ENCODE measurements around the gene MMP3. TPM values are rescaled to one million over a fixed set of nuclear protein-coding genes. Genes with fewer than 3 reads are reported as not detected.

The MMP3 gene
- total RNA-seq, 1 donor from 2014 or later = not detected

DNA sequence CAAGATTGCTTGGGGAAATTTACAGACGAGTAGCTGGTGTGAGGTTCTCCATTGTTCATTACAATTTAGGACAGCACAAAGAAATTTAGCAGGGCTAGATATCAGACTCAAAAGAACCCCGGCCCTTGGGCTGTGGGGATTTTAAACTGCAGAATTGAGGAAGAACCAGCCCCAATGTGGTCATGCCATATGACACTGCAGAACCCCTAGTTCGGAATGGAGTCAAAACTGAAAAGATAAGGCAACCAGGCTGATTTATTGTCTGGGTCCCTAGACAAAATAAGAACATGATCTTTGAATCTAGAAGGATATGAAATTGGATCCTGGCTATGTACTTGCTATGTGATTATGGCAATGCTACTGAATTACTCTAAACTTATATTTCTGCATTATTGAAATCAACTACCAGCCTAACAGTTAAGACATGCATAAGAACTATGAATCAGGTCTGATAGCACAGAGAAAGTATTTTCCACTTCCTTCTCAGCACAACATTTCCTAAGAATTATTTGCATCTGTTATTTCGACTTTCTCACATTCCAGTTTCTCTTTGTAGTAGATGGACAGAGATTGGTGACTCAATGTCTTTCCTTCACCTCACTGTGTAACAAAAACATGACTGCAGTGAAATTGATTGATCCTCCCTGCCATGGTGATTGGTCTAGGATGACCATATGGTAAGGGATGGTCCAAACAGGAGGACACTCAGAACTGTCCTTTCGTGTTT lies 13.2 kb downstream of the MMP3 start:
- Mint-ChIP-seq H3K4me1 (ENCODE audit: low read depth, unreplicated experiment) (no peaks in the 10 kb centered on the region), H3K27me3 (ENCODE audit: unreplicated experiment) (no peaks in the 10 kb centered on the region)
- no peak for DNase-seq

DNA sequence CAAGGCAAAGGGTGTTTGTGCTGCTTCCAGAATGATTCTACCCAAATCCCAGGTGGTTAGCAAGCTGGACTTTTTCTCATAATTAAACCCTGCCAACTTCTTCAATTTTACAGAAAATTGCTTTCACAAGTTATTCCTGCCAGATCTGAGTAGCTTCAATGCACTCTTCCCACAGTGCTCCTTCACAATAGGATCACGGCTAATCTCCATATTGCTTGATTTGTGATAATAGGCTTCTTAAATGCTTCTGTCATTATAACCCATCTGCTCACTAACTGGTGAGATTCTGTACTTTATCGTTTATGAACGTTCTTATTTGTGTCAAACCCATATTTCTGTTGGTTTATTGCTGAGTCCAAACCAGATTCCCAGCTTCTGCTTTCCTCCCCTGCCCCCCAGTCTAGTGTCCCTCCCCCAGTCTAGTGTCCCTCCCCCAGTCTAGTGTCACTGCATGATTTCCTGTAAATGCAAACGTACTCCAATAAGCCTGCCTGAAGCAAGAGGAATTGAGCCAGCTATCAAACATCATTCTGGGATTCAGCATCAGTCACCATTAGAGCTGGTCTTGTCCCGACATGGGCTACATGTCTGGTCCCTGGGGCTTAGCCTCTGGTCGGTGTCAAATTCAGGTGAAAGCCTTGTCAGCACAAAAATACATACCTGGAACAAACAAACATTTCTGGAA lies 14.0 kb downstream of the MMP3 start:
- no peak for DNase-seq
- Mint-ChIP-seq H3K27ac (ENCODE audit: unreplicated experiment) (no peak overlapping the region), H3K9me3 (ENCODE audit: unreplicated experiment) (no peaks in the 10 kb centered on the region), H3K36me3 (ENCODE audit: unreplicated experiment) (no peaks in the 10 kb centered on the region), H3K27me3 (ENCODE audit: unreplicated experiment) (no peaks in the 10 kb centered on the region), H3K4me1 (ENCODE audit: low read depth, unreplicated experiment) (no peaks in the 10 kb centered on the region), H3K4me3 (ENCODE audit: unreplicated experiment) (no peak overlapping the region)
- TF ChIP-seq, protein P1, sequence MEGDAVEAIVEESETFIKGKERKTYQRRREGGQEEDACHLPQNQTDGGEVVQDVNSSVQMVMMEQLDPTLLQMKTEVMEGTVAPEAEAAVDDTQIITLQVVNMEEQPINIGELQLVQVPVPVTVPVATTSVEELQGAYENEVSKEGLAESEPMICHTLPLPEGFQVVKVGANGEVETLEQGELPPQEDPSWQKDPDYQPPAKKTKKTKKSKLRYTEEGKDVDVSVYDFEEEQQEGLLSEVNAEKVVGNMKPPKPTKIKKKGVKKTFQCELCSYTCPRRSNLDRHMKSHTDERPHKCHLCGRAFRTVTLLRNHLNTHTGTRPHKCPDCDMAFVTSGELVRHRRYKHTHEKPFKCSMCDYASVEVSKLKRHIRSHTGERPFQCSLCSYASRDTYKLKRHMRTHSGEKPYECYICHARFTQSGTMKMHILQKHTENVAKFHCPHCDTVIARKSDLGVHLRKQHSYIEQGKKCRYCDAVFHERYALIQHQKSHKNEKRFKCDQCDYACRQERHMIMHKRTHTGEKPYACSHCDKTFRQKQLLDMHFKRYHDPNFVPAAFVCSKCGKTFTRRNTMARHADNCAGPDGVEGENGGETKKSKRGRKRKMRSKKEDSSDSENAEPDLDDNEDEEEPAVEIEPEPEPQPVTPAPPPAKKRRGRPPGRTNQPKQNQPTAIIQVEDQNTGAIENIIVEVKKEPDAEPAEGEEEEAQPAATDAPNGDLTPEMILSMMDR (IDR thresholded peaks at IDR 0.05; ENCODE audit: partially characterized antibody, unreplicated experiment) = no peak

More for the DNA sequence above, 13.2 kb downstream of the MMP3 start:
- no peak overlapping the region for H3K27ac Mint-ChIP-seq (ENCODE audit: unreplicated experiment)
- TF ChIP-seq, protein P1 (IDR thresholded peaks at IDR 0.05; ENCODE audit: partially characterized antibody, unreplicated experiment) = no peak
- H3K36me3 Mint-ChIP-seq (ENCODE audit: unreplicated experiment) = no peaks in the 10 kb centered on the region
- H3K4me3 Mint-ChIP-seq (ENCODE audit: unreplicated experiment) = no peak overlapping the region
- no peaks in the 10 kb centered on the region for H3K9me3 Mint-ChIP-seq (ENCODE audit: unreplicated experiment)

DNA sequence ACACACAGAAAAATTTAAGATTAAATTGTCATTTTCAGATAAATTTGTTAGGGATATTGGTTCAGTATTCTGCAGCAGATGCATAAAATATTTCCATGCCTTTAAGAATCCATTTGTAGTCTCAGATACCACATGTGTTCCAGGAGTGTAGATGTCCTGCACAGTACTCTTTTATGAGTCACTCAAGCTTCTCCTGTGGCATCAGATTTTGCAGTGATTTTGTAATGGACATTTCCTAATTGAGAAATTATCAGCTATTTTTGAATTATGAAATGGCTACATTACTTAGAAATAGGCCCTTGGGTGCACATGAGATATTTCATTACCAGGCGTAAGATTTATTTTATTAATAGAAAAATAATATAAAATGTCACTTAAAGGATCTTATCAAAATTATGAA lies 18.9 kb downstream of the MMP3 start:
- TF ChIP-seq, protein P1 (IDR thresholded peaks at IDR 0.05; ENCODE audit: partially characterized antibody, unreplicated experiment) = no peak
- H3K4me3 Mint-ChIP-seq (ENCODE audit: unreplicated experiment) = no peak overlapping the region
- DNase-seq = no peak
- H3K4me1 Mint-ChIP-seq (ENCODE audit: low read depth, unreplicated experiment) = no peaks in the 10 kb centered on the region
- no peaks in the 10 kb centered on the region for H3K36me3 Mint-ChIP-seq (ENCODE audit: unreplicated experiment)
- H3K27me3 Mint-ChIP-seq (ENCODE audit: unreplicated experiment) = no peaks in the 10 kb centered on the region
- no peak overlapping the region for H3K27ac Mint-ChIP-seq (ENCODE audit: unreplicated experiment)
- peaks cover 2% of the 10 kb centered on the region for H3K9me3 Mint-ChIP-seq (ENCODE audit: unreplicated experiment)

DNA sequence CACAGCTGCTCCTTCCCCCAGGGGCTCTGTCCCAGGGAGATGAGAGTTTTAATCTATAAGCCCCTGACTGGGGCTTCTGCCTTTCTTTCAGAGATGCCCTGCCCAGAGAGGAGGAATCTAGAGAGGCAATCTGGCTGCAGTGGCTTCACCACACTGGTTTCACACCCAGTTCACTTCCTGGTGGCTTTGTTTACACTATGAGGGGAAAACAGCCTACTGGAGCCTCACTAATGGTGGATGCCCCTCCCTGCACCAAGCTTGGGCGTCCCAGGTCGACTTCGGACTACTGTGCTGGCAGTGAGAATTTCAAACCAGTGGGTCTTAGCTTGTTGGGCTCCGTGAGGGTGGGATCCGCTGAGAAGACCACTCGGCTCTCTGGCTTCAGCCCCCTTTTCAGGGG lies 23.9 kb downstream of the MMP3 start:
- no peak overlapping the region for H3K4me3 Mint-ChIP-seq (ENCODE audit: unreplicated experiment)
- no peak overlapping the region for H3K27ac Mint-ChIP-seq (ENCODE audit: unreplicated experiment)
- no peaks in the 10 kb centered on the region for H3K27me3 Mint-ChIP-seq (ENCODE audit: unreplicated experiment)
- H3K9me3 Mint-ChIP-seq (ENCODE audit: unreplicated experiment) = peaks cover 8% of the 10 kb centered on the region
- H3K4me1 Mint-ChIP-seq (ENCODE audit: low read depth, unreplicated experiment) = no peaks in the 10 kb centered on the region
- DNase-seq = no peak
- TF ChIP-seq, protein P1 (IDR thresholded peaks at IDR 0.05; ENCODE audit: partially characterized antibody, unreplicated experiment) = no peak
- peaks cover 4% of the 10 kb centered on the region for H3K36me3 Mint-ChIP-seq (ENCODE audit: unreplicated experiment)

DNA sequence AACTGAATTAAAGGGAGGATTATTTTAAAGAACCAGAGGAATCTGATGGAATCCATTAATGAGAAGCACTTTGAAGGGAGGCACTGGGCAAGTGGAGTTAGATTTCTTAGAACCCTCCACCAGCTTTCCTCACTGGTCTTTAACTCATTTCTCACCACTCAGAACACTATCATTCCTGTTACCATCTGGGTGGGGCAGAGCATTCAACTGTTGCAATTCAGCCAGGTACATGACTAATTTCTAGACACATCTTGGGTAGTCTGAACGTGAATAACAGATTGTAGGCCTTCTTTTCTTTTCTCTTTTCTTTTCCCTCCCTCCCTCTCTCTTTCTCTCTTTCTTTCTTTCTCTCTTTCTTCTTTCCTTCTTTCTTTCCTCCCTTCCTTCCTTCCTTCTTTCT lies 29.9 kb downstream of the MMP3 start:
- H3K27ac Mint-ChIP-seq (ENCODE audit: unreplicated experiment) = no peak overlapping the region
- TF ChIP-seq, protein P1 (IDR thresholded peaks at IDR 0.05; ENCODE audit: partially characterized antibody, unreplicated experiment) = no peak

More for the DNA sequence above, 29.9 kb downstream of the MMP3 start:
- H3K4me1 Mint-ChIP-seq (ENCODE audit: low read depth, unreplicated experiment) = no peaks in the 10 kb centered on the region
- H3K36me3 Mint-ChIP-seq (ENCODE audit: unreplicated experiment) = peaks cover 4% of the 10 kb centered on the region
- no peak for DNase-seq
- no peaks in the 10 kb centered on the region for H3K27me3 Mint-ChIP-seq (ENCODE audit: unreplicated experiment)
- peaks cover 6% of the 10 kb centered on the region for H3K9me3 Mint-ChIP-seq (ENCODE audit: unreplicated experiment)
- H3K4me3 Mint-ChIP-seq (ENCODE audit: unreplicated experiment) = no peak overlapping the region

All from glutamatergic neuron (in vitro differentiated cells).